NCI-H2081 (cell line): ENCODE measurements around the gene DMRT1.
"Not testable (repeated sequence)": the region's sequence is repeated elsewhere in the genome, so short reads cannot be mapped to it uniquely, and the experiment has no call there.

ENCODE experiments used
- DNase-seq, 2 experiments: peaks; one replicate each; lab custom pipeline; 2025; lab: John Stamatoyannopoulos, UW

The DMRT1 gene

GRCh38 chr9:998299-999110 is 157.0 kb downstream of the DMRT1 start:
- not testable (repeated sequence) for DNase-seq

DNA sequence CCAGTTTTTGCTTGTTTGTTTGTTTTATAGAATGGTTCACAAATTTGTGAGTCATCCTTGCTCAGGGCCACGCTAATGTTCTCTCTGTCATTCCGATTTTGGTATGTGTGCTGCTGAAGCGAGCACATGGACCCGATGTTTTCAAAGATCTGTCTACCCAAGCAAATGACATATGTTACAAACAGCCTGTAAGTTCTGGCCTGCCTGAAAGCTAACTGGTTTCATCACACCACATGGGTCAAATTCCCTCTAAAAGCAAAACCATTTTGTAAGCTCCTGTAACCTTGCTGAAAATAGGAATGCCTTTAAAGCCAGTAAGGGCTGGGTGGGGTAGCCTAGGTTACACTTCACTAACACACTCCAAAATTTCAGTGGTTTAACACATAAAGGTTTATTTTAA is 160.3 kb downstream of the DMRT1 start:
- no peak for DNase-seq

- no peak for DNase-seq
Measured at GRCh38 chr9:1002678-1003077, 161.2 kb downstream of the DMRT1 start.

GRCh38 chr9:1005043-1005667 is 163.7 kb downstream of the DMRT1 start:
- DNase-seq = peak; percentile 16 to 34

GRCh38 chr9:1007312-1007711 is 165.8 kb downstream of the DMRT1 start:
- no peak for DNase-seq

GRCh38 chr9:1008216-1008615 is 166.7 kb downstream of the DMRT1 start:
- DNase-seq = no peak

GRCh38 chr9:1009101-1009707 is 167.7 kb downstream of the DMRT1 start:
- DNase-seq = peak; percentile 66 to 69

DNA sequence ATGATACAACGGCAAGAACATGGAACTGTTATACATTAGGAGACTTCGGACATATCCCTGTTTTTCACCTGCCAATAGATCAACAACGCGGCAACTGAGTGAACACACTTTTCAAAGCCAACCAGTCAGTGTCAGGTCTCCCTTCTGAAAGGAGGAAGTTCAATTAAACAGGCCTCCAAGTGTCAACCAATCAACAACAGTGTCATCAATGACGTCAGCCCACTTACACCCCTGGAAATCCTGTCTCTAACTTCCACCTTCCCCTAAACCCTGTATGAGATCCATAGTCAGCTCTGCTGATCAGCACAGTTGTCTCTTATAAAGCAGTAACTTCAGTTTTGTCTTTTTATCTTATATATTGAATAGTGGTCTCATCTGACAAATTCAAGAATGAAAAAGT is 171.5 kb downstream of the DMRT1 start:
- DNase-seq = no peak

DNA sequence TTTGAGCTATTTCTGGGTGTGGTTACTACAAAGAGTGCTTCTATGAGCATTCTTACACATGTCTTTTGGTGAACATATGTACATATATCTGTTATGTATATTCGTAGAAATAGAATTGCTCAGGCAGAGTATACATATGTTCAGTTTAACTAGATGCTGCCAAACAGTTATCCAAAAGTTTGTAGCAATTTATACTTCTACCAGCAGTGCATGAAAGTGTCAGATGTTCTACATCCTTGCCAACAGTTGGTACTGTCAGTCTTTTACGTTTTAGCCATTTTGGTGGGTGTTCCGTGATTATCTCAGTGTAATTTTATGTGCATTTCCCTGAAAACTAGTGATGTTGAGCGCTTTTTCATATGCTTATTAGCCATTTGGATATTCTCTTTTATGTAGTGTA is 172.7 kb downstream of the DMRT1 start:
- DNase-seq = no peak

- no peak for DNase-seq
Measured at GRCh38 chr9:1014640-1015039, 173.1 kb downstream of the DMRT1 start.

GRCh38 chr9:1018121-1018520 is 176.6 kb downstream of the DMRT1 start:
- no peak for DNase-seq
